Measurements from ENCODE around the gene HSD3B1.
"Not testable (repeated sequence)": the region's sequence is repeated elsewhere in the genome, so short reads cannot be mapped to it uniquely, and the experiment has no call there.

The HSD3B1 gene

DNA sequence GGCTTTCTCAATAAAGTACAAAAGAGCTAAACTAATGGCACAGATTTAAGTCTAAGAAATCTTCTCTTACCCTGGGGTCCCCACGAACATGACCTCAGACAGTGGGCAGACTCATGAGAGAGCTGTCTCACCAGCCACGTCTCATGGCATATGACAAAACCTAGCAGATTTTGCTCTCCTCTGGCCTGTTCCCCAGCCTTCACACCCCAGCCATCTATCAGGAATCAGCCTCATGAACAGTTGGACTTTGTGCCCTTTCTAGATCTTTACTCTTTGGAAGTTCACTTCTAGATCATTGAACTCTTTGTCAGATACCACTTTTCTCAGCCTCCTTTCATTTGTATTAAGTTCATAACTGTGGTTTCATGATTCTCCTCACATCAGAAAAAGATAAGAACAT is 14.2 kb upstream of the HSD3B1 start:
- FAIRE-seq: no peak

GRCh38 chr1:119504831-119505230 is 2.2 kb upstream of the HSD3B1 start:
- no peak for FAIRE-seq

GRCh38 chr1:119510046-119510445 is 3.0 kb downstream of the HSD3B1 start:
- no peak for FAIRE-seq

GRCh38 chr1:119515221-119515620 is 8.2 kb downstream of the HSD3B1 start:
- no peak for FAIRE-seq

GRCh38 chr1:119516247-119516646 is 9.2 kb downstream of the HSD3B1 start:
- no peak for FAIRE-seq

- FAIRE-seq: no peak
These were observed 9.7 kb downstream of the HSD3B1 start for GRCh38 chr1:119516680-119517079.

GRCh38 chr1:119517667-119518066 is 10.7 kb downstream of the HSD3B1 start:
- FAIRE-seq: not testable (repeated sequence)

DNA sequence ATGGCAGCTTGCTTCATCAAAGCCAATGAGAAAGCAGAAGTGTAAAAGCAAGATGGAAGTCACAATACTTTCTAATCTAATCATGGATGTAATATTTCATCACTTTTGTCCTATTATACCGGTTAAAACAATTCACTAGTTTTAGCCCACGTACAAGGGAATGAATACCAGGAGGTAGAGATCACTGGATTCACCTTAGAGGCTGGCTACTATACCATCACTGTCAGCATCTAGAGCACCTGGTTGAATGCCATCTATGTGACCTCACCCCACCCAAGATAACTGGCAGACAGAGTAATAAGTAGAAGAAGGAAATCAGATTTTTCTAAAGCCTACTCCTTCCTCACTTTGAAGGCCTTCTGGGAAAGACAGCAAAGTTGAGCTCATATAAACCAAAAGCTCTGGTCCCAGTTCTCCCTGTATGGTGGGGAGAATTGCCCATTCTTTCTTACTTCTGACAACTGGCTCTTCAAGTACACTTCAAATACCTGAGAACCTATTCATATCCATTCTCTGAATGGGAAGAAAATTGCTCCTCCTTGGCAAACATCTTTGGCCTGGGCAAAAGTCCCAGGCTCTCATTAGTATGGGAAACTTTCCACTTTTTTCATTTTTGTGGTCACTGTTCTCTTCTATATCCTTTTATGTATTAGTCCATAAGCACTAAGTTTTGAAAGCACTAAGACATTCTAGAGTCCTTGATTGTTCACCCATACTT is 24.8 kb downstream of the HSD3B1 start:
- FAIRE-seq: no peak

GRCh38 chr1:119532324-119532910 is 25.4 kb downstream of the HSD3B1 start:
- no peak for FAIRE-seq

DNA sequence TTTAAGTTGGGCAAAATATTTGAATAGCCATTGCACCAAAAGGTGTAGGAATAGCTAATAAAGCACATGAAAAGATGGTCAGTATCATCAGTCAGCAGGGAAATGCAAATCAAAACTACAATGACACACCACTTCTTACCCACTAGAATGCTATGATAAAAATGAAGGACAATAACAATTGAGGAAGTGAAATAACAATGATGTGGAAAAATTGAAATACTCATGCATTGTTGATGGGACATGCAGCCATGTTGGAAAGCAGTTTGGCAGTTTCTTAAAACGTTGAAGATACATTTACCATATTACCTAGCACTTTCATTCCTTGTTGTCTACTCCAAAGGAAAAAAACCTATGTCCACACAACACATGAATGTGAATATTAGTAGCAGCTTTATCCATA is 28.4 kb downstream of the HSD3B1 start:
- no peak for FAIRE-seq

- FAIRE-seq: no peak
These were observed 31.0 kb downstream of the HSD3B1 start for GRCh38 chr1:119537966-119538365.

- FAIRE-seq: no peak
These were observed 32.6 kb downstream of the HSD3B1 start for GRCh38 chr1:119539636-119540035.

GRCh38 chr1:119541389-119541788 is 34.4 kb downstream of the HSD3B1 start:
- FAIRE-seq: no peak

GRCh38 chr1:119542492-119542946 is 35.5 kb downstream of the HSD3B1 start:
- no peak for FAIRE-seq

DNA sequence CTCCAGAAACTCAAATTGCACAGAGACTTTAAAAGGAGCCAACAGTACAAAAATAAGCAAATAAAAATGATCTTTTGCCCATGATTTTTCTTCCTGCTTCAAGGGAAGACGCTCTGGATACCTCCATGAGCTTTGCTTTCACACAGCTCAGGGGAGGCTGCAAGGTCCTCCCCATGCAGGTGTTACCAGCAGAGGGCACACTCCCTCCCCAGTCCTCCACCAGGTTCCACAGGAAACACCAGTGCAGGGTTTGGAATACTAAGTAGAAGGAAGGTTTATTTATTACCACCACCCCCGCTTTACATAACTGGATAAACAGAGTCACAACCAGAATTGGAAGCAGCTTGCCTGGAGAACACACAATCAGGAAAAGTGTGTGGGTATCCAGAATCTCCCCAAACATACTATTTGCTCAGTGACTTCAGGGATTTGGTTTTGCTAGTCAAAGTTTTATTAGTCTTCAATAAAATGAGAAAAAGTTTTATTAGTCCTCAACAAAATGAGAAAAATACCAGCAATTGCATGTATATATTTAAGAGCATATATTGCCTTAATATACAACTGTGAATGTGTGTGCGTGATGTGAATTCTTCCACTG is 37.3 kb downstream of the HSD3B1 start:
- FAIRE-seq: no peak

DNA sequence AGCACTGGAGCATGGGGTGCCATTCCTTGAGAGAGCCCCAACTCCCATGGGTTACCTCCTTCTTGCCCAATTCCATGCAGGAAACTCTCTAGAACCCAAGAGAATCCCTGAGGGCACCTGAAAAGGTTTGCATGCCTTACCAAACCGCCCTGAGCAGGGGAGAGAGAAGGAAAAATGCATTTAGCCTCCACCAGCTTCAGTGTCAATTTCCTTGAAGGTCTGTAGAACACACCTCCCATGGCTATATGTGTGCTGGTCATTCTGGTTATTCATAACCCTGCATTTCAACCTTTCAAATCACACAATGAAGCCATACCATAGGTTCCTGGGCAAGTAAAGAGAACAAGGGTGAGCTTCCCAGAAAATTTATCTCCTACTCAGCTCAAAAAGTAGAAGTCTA is 39.6 kb downstream of the HSD3B1 start:
- FAIRE-seq: no peak

GRCh38 chr1:119547306-119547705 is 40.3 kb downstream of the HSD3B1 start:
- FAIRE-seq: no peak

- no peak for FAIRE-seq
These were observed 40.8 kb downstream of the HSD3B1 start for GRCh38 chr1:119547805-119548204.

- FAIRE-seq: no peak
These were observed 42.7 kb downstream of the HSD3B1 start for GRCh38 chr1:119549719-119550132.

- no peak for FAIRE-seq
These were observed 43.4 kb downstream of the HSD3B1 start for GRCh38 chr1:119550381-119550780.

- no peak for FAIRE-seq
These were observed 44.2 kb downstream of the HSD3B1 start for GRCh38 chr1:119551218-119551617.

GRCh38 chr1:119552656-119553055 is 45.6 kb downstream of the HSD3B1 start:
- FAIRE-seq: not testable (repeated sequence)

DNA sequence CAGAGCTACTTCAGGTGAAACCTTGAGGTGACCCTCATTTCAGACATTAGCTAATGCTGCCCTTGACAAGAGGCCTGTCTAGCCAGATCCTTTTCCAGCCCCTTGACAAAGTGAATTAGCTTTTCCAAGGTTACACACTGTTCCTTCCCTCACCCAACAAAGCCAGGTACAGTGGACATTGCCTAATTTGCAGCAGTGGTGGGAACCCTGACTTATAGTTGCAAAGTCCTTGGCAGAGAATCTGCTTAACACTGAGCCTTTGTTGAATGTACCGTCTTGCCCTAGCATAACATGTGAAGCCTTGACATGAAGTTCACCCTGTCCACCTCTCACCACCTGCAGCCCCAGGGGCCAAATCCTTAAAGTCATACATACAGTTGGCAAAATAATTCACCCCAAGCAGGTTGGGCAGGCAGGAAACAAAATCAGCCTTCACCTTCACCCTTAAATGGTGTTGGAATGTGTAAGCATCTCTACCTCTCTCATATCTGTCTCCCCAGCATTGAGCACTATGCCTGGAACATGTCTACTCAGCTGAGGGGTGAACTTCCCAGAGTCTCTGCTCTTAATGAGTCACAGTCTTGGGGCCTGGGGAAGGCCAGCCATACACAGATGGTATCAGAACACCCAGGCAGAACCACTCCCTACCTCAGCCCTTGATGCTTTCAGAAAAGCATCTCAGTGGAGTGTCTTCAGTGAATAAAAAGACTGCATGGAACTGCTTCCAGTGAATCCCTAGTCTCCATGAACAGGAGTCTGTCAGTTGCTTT is 46.5 kb downstream of the HSD3B1 start:
- not testable (repeated sequence) for FAIRE-seq

DNA sequence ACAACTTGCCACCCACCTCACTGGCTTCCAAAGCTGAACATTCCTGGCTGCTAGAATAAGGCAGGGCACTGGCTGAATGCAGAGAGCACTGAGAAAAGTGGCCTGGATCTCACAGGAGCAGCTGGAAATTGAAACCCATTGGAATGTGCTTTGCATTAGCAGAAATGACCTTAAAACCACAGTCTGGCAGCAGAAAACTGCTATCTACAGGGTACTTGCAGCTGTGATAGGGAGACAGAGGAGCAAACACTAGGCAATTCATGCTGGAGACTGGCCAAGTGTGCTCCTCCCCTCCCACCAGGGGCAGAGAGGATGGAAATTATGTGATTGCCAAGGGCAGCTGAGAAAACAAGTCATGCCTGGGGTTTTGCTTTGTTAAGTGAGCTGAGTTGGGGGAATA is 47.2 kb downstream of the HSD3B1 start:
- FAIRE-seq: no peak

Data from islet of Langerhans (tissue), 1 donor.